ENCODE results near the gene KIF16B.

KIF16B gene

DNA sequence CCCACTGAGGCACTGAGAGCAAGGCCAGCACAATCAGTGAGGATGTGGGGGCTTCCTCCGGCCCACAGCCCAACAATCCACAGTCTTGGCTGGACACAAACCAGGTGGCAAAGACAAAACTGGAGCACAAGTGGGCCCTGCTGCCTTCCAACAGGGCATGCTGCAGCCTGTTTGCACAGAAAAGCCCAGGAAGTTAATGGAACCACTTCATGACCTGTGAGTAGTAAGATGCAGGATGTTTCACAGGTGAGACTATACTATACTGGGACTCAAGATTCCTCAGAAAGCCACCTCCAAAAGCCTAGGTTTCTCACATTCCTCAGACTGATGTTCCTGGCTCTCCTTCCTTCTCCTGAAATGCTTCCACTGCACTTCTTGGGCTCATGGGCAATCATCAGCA lies 235.5 kb downstream of the KIF16B start:
- no peak for DNase-seq

DNA sequence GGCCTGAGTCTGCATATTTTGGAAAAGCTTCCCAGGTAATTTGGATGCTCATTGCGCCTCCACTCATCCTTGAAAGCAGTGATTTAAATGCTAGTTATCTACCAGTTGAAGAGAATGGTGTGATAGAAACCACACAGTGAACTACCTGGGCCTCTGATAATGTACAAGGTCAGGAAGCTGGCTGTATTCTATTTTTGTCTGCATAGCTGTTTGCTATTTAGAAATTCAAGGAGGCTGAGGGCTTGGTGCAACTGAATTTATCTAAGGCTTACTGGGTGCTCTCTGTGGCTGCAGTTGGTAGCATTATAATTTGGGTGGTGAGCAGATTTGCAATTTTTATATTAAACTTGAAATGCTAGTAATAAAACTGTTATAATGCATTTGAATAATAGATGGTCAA lies 245.6 kb downstream of the KIF16B start:
- DNase-seq: no peak

DNA sequence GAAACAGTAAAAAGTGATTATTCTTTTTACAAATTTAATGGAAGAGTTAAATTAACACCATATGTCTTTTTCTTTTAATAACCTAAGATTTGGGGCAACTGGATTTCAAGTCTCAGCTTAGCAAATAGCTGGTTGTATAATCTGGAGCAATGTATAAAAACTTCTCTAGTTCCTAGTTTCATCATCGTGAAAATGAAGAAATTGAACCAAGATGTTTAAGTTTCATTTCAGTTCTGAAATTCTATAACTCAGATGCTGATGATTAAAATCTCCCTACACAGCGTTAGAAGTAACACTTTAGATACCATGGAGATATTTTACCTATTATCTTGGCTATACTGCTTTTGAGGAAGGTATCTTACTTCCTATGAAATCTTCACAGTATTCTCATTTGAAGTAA lies 252.0 kb downstream of the KIF16B start:
- DNase-seq: no peak

- DNase-seq: no peak
These were observed 255.5 kb downstream of the KIF16B start for GRCh38 chr20:16317445-16318362.

DNA sequence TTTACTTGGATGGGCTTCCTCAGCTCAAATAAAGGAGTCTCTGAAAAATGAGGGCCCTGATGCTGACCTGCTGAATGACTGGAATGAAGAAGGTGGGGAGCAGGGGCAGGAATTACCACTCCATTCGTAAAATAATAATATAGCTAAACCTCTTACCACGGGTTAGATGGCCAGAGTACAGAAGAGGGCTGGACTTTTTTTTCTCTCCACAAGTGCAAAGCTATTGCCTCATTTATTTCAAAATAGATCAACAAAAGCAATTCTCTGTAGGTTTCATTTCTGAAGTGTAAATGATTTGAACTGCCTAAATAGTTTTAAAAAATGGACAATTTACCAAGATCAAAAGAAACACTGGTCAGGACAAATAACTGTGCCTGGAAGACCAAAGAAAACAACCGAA lies 256.7 kb downstream of the KIF16B start:
- no peak for DNase-seq

- no peak for DNase-seq
These were observed 258.5 kb downstream of the KIF16B start for GRCh38 chr20:16314748-16315159.

DNA sequence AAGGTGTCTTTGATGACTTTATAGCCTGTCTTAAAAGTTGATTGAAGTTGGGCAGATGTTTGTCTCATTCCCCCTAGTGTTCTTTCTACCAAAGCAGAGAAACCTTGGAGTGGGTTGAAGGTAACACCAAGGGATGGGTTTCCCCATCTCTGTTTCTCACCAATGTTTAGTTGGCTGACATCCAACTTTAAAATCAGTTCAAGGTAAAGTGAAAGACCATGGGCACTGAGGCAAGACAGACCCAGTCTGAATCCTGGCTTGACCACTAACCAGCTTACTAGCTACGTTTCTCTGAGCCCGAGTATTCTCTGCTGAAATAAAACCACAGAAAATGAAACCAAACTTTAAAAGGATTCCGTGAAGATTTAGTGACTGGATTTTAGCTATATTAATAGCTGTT lies 258.9 kb downstream of the KIF16B start:
- no peak for DNase-seq

- no peak for DNase-seq
These were observed 259.3 kb downstream of the KIF16B start for GRCh38 chr20:16313917-16314316.

- no peak for DNase-seq
These were observed 260.2 kb downstream of the KIF16B start for GRCh38 chr20:16312998-16313397.

DNA sequence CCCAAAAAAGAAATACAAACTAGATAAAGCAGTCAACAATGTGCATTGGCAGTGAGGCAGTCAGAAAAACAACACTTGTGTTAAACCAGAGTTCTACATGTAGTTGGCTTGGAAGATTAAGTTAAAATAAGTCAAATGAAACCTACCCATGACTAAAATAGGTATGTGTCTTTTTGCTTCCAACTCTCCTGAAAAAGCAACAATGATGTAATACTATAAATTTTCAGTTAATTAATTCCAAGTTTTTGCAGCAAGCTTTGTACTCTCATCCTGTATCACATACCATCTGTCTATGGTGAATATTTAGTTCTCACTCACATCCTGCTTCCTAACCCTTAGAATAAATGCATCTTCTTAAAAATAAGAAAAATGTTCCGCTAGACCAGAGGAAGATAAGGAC lies 261.5 kb downstream of the KIF16B start:
- no peak for DNase-seq

GRCh38 chr20:16308754-16309153 lies 264.5 kb downstream of the KIF16B start:
- DNase-seq: no peak

DNA sequence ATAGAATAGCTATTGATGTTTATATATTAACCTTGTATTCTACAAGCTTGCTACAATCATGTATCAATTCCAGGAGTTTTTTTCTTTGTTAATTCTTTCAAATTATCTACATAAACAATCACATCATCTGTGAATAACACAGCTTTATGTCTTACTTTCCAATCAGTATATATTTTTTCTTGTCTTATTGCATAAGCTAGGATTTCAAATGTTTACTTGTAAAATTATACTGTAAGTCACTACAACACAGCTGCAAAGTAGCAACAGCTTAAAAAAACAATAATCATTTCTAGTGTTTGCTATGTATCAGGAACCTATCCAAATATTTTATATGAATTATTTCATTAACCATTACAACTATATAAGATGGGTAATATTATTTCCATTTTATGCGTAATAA lies 270.4 kb downstream of the KIF16B start:
- DNase-seq: no peak

- no peak for DNase-seq
These were observed 271.3 kb downstream of the KIF16B start for GRCh38 chr20:16301986-16302385.

- no peak for DNase-seq
These were observed 273.4 kb downstream of the KIF16B start for GRCh38 chr20:16299897-16300296.

DNA sequence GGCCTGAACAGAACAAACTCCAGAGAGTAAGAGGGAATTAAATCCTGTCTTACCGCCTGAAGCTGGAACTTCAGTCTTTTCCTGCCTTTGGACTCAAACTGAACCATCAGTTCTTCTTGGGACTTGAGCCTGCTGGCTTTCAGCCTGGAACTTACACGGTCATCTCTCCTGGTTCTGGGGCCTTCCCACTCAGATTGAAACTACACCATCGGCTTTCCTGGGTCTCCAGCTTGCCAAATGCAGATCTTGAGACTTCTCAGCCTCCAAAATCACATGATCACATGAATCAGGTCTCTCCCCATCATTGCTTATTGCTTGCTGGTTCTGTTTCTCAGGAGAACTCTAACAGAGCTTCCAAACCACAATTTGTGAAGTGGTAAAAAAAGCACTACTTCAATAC lies 276.3 kb downstream of the KIF16B start:
- DNase-seq: no peak

GRCh38 chr20:16295534-16295933 lies 277.7 kb downstream of the KIF16B start:
- DNase-seq: no peak

DNA sequence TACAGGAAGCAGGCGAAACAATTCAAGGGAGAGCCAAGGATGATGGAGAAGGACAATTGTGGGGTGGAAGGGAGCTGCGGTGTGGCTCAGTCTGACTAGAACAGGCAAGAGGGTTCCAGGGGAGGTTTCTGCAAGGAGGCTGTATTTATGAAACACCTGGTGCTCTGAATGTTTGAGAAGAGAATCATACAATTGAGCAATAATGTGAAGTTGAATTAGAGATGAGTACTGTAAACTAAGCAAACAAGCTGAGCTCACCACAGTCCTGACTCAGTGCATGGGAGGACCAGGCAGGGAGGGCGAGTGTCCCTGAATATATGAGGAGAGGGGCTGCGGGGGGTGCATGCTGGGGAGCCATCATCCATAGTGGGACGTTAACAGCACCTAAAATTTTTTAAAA lies 279.7 kb downstream of the KIF16B start:
- DNase-seq: no peak

DNA sequence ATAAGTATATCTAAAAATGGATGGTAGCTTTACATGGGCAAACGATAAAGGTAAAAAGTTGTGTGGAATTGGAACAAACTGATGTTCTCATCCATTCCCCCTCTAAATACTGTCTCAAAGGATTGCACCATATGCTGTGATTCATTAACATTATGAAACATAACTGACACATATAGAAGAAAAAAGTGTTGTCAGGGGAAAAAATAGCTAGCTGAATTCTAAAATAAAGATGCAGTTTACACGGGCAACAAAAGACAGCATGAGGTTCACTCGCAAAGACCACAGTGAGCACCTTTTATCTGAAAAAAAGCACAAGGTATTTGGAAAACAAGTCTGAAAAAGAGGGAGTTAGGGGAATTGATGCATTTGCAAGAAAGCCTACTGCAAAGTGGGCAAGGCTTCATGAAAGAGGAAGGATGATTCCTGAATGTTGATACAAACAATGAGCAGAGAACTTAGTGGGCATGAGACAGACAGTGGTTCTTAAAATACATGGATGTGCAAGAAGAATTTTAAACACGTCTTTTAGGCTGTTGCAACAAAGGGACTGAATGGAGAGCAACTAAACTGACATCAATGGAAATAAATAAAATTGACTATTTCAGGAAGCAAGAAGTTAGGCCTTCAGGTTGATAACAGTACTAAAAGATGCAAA lies 280.9 kb downstream of the KIF16B start:
- DNase-seq: no peak

- DNase-seq: no peak
These were observed 282.9 kb downstream of the KIF16B start for GRCh38 chr20:16290358-16290757.

GRCh38 chr20:16287776-16288175 lies 285.5 kb downstream of the KIF16B start:
- DNase-seq: no peak

GRCh38 chr20:16286601-16287000 lies 286.6 kb downstream of the KIF16B start:
- no peak for DNase-seq

DNA sequence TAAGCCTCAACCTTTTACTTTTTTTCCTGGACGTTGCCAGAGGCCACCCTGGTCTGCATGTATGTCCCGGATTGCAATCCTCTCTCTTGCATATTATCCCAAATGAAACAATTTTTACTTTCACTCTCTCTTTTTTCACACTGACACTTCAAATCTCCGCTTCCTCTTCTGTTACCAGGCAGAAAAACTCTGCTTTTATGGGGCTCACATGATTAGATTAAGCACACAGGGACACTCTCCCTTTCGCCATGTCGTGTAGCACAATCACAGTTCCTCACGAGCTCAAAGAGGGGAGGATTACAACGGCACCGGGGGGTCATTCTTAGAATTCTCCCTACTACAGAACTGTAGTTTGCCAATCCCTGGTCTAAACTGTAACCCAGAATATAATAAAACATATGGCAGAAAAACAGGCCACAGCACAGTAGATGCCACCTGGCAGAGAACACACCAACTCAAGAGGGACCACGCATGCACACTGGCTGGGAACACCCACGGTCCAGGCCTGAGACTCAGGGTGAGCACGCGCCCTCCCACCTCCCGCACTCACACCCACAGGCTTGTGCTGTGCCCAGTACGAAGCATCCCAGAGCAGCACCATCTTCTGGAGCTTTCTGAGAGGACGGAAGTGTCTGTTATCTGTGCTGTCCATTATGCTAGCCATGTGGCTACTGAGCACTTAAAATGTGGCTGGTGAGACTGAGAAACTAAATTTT lies 288.7 kb downstream of the KIF16B start:
- no peak for DNase-seq

GRCh38 chr20:16283978-16284377 lies 289.3 kb downstream of the KIF16B start:
- no peak for DNase-seq

DNA sequence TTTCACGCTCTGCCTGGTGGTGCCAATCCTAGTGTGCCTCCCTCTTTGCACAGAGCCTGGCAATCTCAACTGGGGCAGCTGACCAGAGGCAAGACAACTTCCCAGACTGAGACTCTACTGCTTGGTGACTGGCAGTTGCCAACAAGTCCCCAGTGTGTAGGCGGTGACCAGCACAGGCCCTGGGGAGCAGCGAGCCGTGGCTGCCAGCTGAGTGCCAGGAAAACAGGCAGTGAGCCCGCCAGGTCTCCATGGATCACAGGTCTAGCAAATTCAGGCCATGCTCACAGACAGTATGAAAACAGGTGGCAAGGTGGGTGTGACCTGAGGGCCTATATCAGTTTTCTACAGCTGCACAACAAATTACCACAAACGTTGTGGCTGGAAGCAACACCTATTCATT lies 289.9 kb downstream of the KIF16B start:
- DNase-seq: no peak
